ENCODE data around the gene NAALAD2.
"Not testable (repeated sequence)": the region's sequence is repeated elsewhere in the genome, so short reads cannot be mapped to it uniquely, and the experiment has no call there.

NAALAD2 gene

GRCh38 chr11:90134478-90135003, at the start of gene NAALAD2:
Gene NAALAD2 (plus strand): TSS chr11:90134663. CDS start chr11:90134759, 96 bp downstream.
- peak; percentile 75 for DNase-seq
- TF ChIP-seq, protein P1, sequence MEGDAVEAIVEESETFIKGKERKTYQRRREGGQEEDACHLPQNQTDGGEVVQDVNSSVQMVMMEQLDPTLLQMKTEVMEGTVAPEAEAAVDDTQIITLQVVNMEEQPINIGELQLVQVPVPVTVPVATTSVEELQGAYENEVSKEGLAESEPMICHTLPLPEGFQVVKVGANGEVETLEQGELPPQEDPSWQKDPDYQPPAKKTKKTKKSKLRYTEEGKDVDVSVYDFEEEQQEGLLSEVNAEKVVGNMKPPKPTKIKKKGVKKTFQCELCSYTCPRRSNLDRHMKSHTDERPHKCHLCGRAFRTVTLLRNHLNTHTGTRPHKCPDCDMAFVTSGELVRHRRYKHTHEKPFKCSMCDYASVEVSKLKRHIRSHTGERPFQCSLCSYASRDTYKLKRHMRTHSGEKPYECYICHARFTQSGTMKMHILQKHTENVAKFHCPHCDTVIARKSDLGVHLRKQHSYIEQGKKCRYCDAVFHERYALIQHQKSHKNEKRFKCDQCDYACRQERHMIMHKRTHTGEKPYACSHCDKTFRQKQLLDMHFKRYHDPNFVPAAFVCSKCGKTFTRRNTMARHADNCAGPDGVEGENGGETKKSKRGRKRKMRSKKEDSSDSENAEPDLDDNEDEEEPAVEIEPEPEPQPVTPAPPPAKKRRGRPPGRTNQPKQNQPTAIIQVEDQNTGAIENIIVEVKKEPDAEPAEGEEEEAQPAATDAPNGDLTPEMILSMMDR (IDR thresholded peaks at IDR 0.05): no peak
- peaks cover 32% of the 10 kb centered on the region for H3K4me1 Mint-ChIP-seq
- H3K27me3 Mint-ChIP-seq (ENCODE audit: low read depth, poor library complexity): peaks cover 7% of the 10 kb centered on the region
- H3K4me3 Mint-ChIP-seq: peak within 1 kb of the TSS; percentile 95
- no peaks in the 10 kb centered on the region for H3K9me3 Mint-ChIP-seq
- H3K36me3 Mint-ChIP-seq (ENCODE audit: low read depth): peaks cover 22% of the 10 kb centered on the region
- peak within 1 kb of the TSS; percentile 66 for H3K27ac Mint-ChIP-seq

DNA sequence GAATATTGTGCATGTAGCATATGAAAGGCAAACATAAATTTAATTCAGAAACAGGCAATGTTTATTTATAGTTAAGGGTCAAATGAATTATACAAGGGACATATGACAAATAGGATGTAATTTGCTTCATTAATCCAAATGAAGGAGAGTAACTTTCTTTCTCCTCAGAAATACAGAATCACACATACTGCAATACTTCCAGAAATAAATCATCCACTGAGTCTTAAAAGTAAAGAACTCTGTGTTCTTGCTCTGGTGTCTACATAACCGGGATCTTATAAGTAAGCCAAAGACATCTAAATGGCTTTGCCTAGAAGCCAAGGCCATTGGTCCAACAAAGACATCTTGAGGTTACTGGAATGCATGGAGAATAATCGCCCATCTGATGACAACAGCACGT, 48.8 kb upstream of the NAALAD2 start, which contains the start of gene UBTFL1:
Gene UBTFL1, plus strand, starts transcription at position 301 of the 400 bp plus-strand sequence. Its CDS starts 0 bp downstream, at position 301.
- H3K27ac Mint-ChIP-seq; H3K36me3 Mint-ChIP-seq (ENCODE audit: low read depth); H3K9me3 Mint-ChIP-seq; DNase-seq; H3K4me1 Mint-ChIP-seq; H3K27me3 Mint-ChIP-seq (ENCODE audit: low read depth, poor library complexity); H3K4me3 Mint-ChIP-seq: not testable (repeated sequence)

- DNase-seq; H3K4me1 Mint-ChIP-seq; H3K9me3 Mint-ChIP-seq; H3K4me3 Mint-ChIP-seq; H3K36me3 Mint-ChIP-seq (ENCODE audit: low read depth); H3K27ac Mint-ChIP-seq; H3K27me3 Mint-ChIP-seq (ENCODE audit: low read depth, poor library complexity): not testable (repeated sequence)
Observed at GRCh38 chr11:90088731-90089130, 45.7 kb upstream of the NAALAD2 start.

DNA sequence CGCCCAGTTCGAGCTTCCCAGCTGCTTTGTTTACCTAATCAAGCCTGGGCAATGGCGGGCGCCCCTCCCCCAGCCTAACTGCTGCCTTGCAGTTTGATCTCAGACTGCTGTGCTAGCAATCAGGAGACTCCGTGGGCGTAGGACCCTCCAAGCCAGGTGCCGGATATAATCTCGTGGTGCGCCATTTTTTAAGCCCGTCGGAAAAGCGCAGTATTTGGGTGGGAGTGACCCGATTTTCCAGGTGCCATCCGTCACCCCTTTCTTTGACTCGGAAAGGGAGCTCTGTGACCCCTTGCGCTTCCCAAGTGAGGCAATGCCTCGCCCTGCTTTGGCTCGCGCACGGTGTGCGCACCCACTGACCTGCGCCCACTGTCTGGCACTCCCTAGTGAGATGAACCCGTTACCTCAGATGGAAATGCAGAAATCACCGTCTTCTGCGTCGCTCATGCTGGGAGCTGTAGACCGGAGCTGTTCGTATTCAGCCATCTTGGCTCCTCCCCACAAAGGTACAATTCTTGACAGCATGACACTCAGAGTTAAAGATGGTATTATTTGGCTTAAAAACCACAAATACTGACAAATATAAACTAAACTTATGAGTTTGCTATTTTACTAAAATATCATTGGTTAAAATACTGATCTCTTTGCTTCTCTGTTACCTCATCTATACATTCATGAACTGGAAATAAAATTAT, 39.1 kb upstream of the NAALAD2 start:
- not testable (repeated sequence) for H3K36me3 Mint-ChIP-seq (ENCODE audit: low read depth); H3K9me3 Mint-ChIP-seq; H3K27me3 Mint-ChIP-seq (ENCODE audit: low read depth, poor library complexity); H3K4me1 Mint-ChIP-seq; H3K27ac Mint-ChIP-seq; DNase-seq; H3K4me3 Mint-ChIP-seq

GRCh38 chr11:90098261-90098660, 36.2 kb upstream of the NAALAD2 start:
- DNase-seq; H3K27me3 Mint-ChIP-seq (ENCODE audit: low read depth, poor library complexity); H3K27ac Mint-ChIP-seq; H3K9me3 Mint-ChIP-seq; H3K4me3 Mint-ChIP-seq; H3K36me3 Mint-ChIP-seq (ENCODE audit: low read depth); H3K4me1 Mint-ChIP-seq: not testable (repeated sequence)

- Mint-ChIP-seq H3K27ac (no peak overlapping the region), H3K4me3 (no peak overlapping the region), H3K4me1 (no peaks in the 10 kb centered on the region), H3K36me3 (ENCODE audit: low read depth) (no peaks in the 10 kb centered on the region), H3K27me3 (ENCODE audit: low read depth, poor library complexity) (no peaks in the 10 kb centered on the region), H3K9me3 (peaks cover 1% of the 10 kb centered on the region)
- no peak for DNase-seq
- TF ChIP-seq, protein P1 (IDR thresholded peaks at IDR 0.05): no peak
Observed at GRCh38 chr11:90100431-90100830, 34.0 kb upstream of the NAALAD2 start.

GRCh38 chr11:90113541-90113940, 20.9 kb upstream of the NAALAD2 start:
- no peaks in the 10 kb centered on the region for H3K4me1 Mint-ChIP-seq
- H3K27ac Mint-ChIP-seq: no peak overlapping the region
- TF ChIP-seq, protein P1 (IDR thresholded peaks at IDR 0.05): peak; percentile 42
- no peaks in the 10 kb centered on the region for H3K36me3 Mint-ChIP-seq (ENCODE audit: low read depth)
- DNase-seq: no peak
- no peaks in the 10 kb centered on the region for H3K27me3 Mint-ChIP-seq (ENCODE audit: low read depth, poor library complexity)
- no peak overlapping the region for H3K4me3 Mint-ChIP-seq
- H3K9me3 Mint-ChIP-seq: no peaks in the 10 kb centered on the region

DNA sequence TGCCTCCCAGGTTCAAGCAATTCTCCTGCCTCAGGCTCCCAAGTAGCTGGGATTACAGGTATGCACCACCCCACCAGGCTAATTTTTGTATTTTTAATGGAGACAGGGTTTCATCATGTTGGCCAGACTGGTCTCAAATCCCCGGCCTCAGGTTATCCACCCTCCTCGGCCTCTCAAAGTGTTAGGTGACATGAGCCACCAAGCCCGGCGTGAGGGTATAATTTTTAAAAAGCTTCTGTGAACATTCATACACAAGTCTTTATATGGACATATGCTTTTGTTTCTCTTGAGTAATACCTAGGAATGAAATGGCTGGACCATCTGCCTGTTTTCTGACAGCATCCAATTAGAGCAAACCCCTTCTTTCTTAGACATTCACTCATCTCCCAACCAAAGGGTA, 14.3 kb upstream of the NAALAD2 start:
- H3K4me1 Mint-ChIP-seq: no peaks in the 10 kb centered on the region
- no peak overlapping the region for H3K4me3 Mint-ChIP-seq
- no peaks in the 10 kb centered on the region for H3K27me3 Mint-ChIP-seq (ENCODE audit: low read depth, poor library complexity)
- no peak for DNase-seq
- no peaks in the 10 kb centered on the region for H3K9me3 Mint-ChIP-seq
- TF ChIP-seq, protein P1 (IDR thresholded peaks at IDR 0.05): no peak
- H3K27ac Mint-ChIP-seq: no peak overlapping the region
- H3K36me3 Mint-ChIP-seq (ENCODE audit: low read depth): no peaks in the 10 kb centered on the region

Data from nephron progenitor cell (in vitro differentiated cells).